Mesendoderm (in vitro differentiated cells): Measurements from ENCODE around the gene POLR1D.

Experiments
- DNase-seq: peaks from one replicate; pipeline ENCODE4 v3.0.0; 2013
- H2AK5ac ChIP-seq: 2 replicates; pipeline ENCODE4 v1.6.1; 2013; ENCODE audit warnings: low read length, inconsistent platforms
- H2BK120ac ChIP-seq: 2 replicates; pipeline ENCODE4 v1.6.1; 2013; ENCODE audit warnings: low read depth, mild to moderate bottlenecking, low read length, moderate library complexity, mixed read lengths
- H2BK15ac ChIP-seq: replicated peaks from 2 replicates; pipeline ENCODE4 v1.6.1; 2013; ENCODE audit warnings: low read depth, mild to moderate bottlenecking, moderate library complexity
- H2BK5ac ChIP-seq: 2 replicates; pipeline ENCODE4 v1.6.1; 2013; ENCODE audit warnings: low read length, inconsistent platforms
- H3K18ac ChIP-seq: 2 replicates; pipeline ENCODE4 v1.6.1; 2013; ENCODE audit warnings: mild to moderate bottlenecking, low read length, mixed read lengths
- H3K23ac ChIP-seq: one replicate; pipeline ENCODE4 v1.6.1; 2013; ENCODE audit warnings: low read length
- H3K27ac ChIP-seq: 2 replicates; pipeline ENCODE4 v1.5.1; 2013; ENCODE audit warnings: low read depth, mild to moderate bottlenecking, inconsistent platforms, low read length, moderate library complexity
- H3K27me3 ChIP-seq: 2 replicates; pipeline ENCODE4 v1.6.1; 2013; ENCODE audit warnings: low read length, control low read depth, mild to moderate bottlenecking, inconsistent platforms; ENCODE audit not compliant: insufficient read depth, poor library complexity
- H3K36me3 ChIP-seq: 2 replicates; pipeline ENCODE4 v1.6.1; 2013; ENCODE audit warnings: low read length, inconsistent platforms; ENCODE audit not compliant: control insufficient read depth, insufficient read depth
- H3K4ac ChIP-seq: one replicate; pipeline ENCODE4 v1.6.1; 2013; ENCODE audit warnings: low read depth, mild to moderate bottlenecking, low read length, moderate library complexity
- H3K4me1 ChIP-seq: 2 replicates; pipeline ENCODE4 v1.6.1; 2013; ENCODE audit warnings: low read depth, low read length, inconsistent platforms; ENCODE audit not compliant: control insufficient read depth
- H3K4me2 ChIP-seq: 2 replicates; pipeline ENCODE4 v1.6.1; 2013; ENCODE audit warnings: low read length
- H3K4me3 ChIP-seq: 2 replicates; pipeline ENCODE4 v1.5.1; 2013; ENCODE audit warnings: mild to moderate bottlenecking, low read length
- H3K56ac ChIP-seq: one replicate; pipeline ENCODE4 v1.6.1; 2013; ENCODE audit warnings: low read length
- H3K79me1 ChIP-seq: 2 replicates; pipeline ENCODE4 v1.6.1; 2013; ENCODE audit warnings: low read length, inconsistent platforms
- H3K79me2 ChIP-seq: 2 replicates; pipeline ENCODE4 v1.6.1; 2013; ENCODE audit warnings: mild to moderate bottlenecking, low read length; ENCODE audit not compliant: control insufficient read depth, insufficient read depth
- H3K9ac ChIP-seq: 2 replicates; pipeline ENCODE4 v1.6.1; 2013; ENCODE audit warnings: low read length, inconsistent platforms
- H4K5ac ChIP-seq: one replicate; pipeline ENCODE4 v1.6.1; 2013; ENCODE audit warnings: low read length
- H4K8ac ChIP-seq: one replicate; pipeline ENCODE4 v1.6.1; 2013; ENCODE audit warnings: low read depth, mild to moderate bottlenecking, control low read depth, low read length, moderate library complexity
- WGBS: extraction: QIAGEN DNeasy Blood & Tissue Kit; methylation state at CpG from one replicate; pipeline ENCODE4 v1.1.7; 2013; ENCODE audit warnings: low lambda C conversion rate, missing lambda C conversion rate; ENCODE audit not compliant: insufficient coverage; ENCODE audit errors: extremely low coverage; 5-methylcytosine and 5-hydroxymethylcytosine counted together

The POLR1D gene

DNA sequence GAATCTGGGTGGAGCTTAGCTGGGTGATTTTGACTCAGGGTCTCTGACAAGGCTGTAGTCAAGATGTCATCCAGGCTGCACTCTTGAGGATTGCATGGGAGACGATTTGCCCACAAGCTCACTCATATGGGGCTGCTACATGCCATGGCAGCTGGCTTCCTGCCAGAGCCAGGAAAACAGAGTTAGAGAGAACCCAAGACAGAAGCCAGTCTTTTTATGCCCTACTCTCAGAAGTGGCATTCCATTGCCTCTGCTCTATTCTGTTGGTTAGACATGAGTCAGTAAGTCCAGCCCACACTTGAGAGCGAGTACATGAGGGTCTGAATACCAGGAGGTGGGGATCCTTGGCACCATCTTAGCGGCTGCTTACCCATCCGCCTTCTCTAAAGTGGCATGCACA, 9.5 kb downstream of the POLR1D start:
- Histone ChIP-seq H3K36me3 (peaks cover 2% of the 10 kb centered on the region), H3K4me1 (no peaks in the 10 kb centered on the region), H3K4me2 (no peak overlapping the region), H3K23ac (no peak overlapping the region), H2AK5ac (no peak overlapping the region), H3K27ac (no peak overlapping the region), H4K5ac (no peak overlapping the region), H3K56ac (no peak overlapping the region), H3K79me1 (peaks cover 19% of the 10 kb centered on the region), H2BK15ac (no peak overlapping the region), H3K79me2 (peaks cover 15% of the 10 kb centered on the region), H3K4me3 (no peak overlapping the region), H4K8ac (no peak overlapping the region), H2BK5ac (no peak overlapping the region), H3K18ac (no peak overlapping the region), H3K9ac (no peak overlapping the region), H3K4ac (no peak overlapping the region), H3K27me3 (no peaks in the 10 kb centered on the region), H2BK120ac (no peak overlapping the region)
- no peak for DNase-seq
- no CpG with 5 or more reads among the region's 4 CpGs for WGBS

DNA sequence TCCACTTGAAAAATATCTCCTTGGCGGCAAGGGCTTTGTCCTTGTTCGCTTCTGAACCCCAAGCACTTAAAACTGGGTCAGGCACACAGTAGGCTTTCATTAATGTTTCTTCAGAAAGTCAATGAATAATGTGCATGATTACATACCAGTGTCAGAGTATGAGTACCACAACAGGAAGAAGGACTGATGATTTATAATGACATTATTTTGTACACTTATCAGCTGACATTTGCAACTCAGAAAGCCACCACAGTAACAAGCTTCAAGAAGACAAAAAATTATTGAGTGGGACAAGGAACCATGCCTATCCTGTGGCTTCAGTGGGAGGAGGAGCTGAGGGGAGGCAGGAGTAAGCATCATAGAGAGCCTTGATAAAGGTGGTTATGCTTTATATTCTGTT, 10.0 kb downstream of the POLR1D start:
- Histone ChIP-seq H3K56ac (no peak overlapping the region), H3K9ac (no peak overlapping the region), H3K79me1 (peaks cover 18% of the 10 kb centered on the region), H3K4ac (no peak overlapping the region), H2BK120ac (no peak overlapping the region), H3K79me2 (peaks cover 14% of the 10 kb centered on the region), H2BK15ac (no peak overlapping the region), H3K27me3 (no peaks in the 10 kb centered on the region), H2AK5ac (no peak overlapping the region), H3K23ac (no peak overlapping the region), H3K4me3 (no peak overlapping the region), H3K36me3 (peaks cover 2% of the 10 kb centered on the region), H4K8ac (no peak overlapping the region), H2BK5ac (no peak overlapping the region), H3K4me2 (no peak overlapping the region), H3K27ac (no peak overlapping the region), H3K4me1 (no peaks in the 10 kb centered on the region), H4K5ac (no peak overlapping the region), H3K18ac (no peak overlapping the region)
- WGBS, result no CpG with 5 or more reads among the region's 2 CpGs
- DNase-seq, result no peak

- Histone ChIP-seq H4K8ac (no peak overlapping the region), H4K5ac (no peak overlapping the region), H3K4me3 (no peak overlapping the region), H2BK5ac (no peak overlapping the region), H3K18ac (no peak overlapping the region), H3K56ac (no peak overlapping the region), H3K4ac (no peak overlapping the region), H3K79me1 (peaks cover 19% of the 10 kb centered on the region), H2AK5ac (no peak overlapping the region), H2BK120ac (no peak overlapping the region), H3K36me3 (peaks cover 2% of the 10 kb centered on the region), H3K27ac (no peak overlapping the region), H2BK15ac (no peak overlapping the region), H3K9ac (no peak overlapping the region), H3K79me2 (peaks cover 14% of the 10 kb centered on the region), H3K4me2 (no peak overlapping the region), H3K27me3 (no peaks in the 10 kb centered on the region), H3K23ac (no peak overlapping the region), H3K4me1 (no peaks in the 10 kb centered on the region)
- no CpG with 5 or more reads among the region's 4 CpGs for WGBS
- DNase-seq, result no peak
Observed at GRCh38 chr13:27632214-27632613, 10.5 kb downstream of the POLR1D start.

- no peaks in the 10 kb centered on the region for H3K27me3 ChIP-seq
- no peak overlapping the region for H2BK5ac ChIP-seq
- no peak for DNase-seq
- H3K79me2 ChIP-seq, result peaks cover 14% of the 10 kb centered on the region
- no peak overlapping the region for H3K4me3 ChIP-seq
- no peak overlapping the region for H3K4me2 ChIP-seq
- H4K5ac ChIP-seq, result no peak overlapping the region
- H3K4me1 ChIP-seq, result no peaks in the 10 kb centered on the region
- H3K36me3 ChIP-seq, result peaks cover 2% of the 10 kb centered on the region
- H3K27ac ChIP-seq, result no peak overlapping the region
- no peak overlapping the region for H3K9ac ChIP-seq
- no peak overlapping the region for H2AK5ac ChIP-seq
- H3K4ac ChIP-seq, result no peak overlapping the region
- no peak overlapping the region for H2BK120ac ChIP-seq
- H2BK15ac ChIP-seq, result no peak overlapping the region
- H3K79me1 ChIP-seq, result peaks cover 20% of the 10 kb centered on the region
- WGBS, result no CpG with 5 or more reads among the region's 1 CpG
- H4K8ac ChIP-seq, result no peak overlapping the region
- no peak overlapping the region for H3K18ac ChIP-seq
- H3K23ac ChIP-seq, result no peak overlapping the region
- H3K56ac ChIP-seq, result no peak overlapping the region
Observed at GRCh38 chr13:27632648-27633047, 11.0 kb downstream of the POLR1D start.

DNA sequence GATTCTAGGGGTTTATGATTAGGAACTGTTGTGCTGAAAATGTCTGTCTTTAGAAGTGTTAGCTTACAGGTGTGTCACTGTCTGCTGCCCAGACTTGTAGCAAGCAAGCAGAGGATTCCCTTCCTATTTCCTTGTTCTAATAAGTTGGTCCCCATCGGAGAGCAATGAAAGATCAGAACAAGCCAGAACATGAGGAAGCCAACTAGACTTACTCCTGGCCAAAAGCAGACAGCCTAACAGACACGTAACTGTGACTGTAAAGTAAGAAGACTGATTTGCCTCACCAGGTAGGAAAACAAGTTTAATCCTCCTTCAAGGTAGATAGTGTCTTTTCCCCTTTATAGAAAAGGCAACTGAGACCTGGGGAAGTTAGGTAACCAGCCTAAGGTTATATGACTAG, 12.5 kb downstream of the POLR1D start:
- H3K23ac ChIP-seq, result no peak overlapping the region
- no peak overlapping the region for H2AK5ac ChIP-seq
- no peak for DNase-seq
- peaks cover 7% of the 10 kb centered on the region for H3K79me2 ChIP-seq
- no peak overlapping the region for H3K4me3 ChIP-seq
- H2BK15ac ChIP-seq, result no peak overlapping the region
- H3K36me3 ChIP-seq, result peaks cover 2% of the 10 kb centered on the region
- no peak overlapping the region for H3K4ac ChIP-seq
- H3K9ac ChIP-seq, result no peak overlapping the region
- H4K8ac ChIP-seq, result no peak overlapping the region
- peaks cover 17% of the 10 kb centered on the region for H3K79me1 ChIP-seq
- no peak overlapping the region for H4K5ac ChIP-seq
- no peak overlapping the region for H3K18ac ChIP-seq
- H3K4me1 ChIP-seq, result no peaks in the 10 kb centered on the region
- H2BK120ac ChIP-seq, result no peak overlapping the region
- H3K4me2 ChIP-seq, result no peak overlapping the region
- no peak overlapping the region for H3K27ac ChIP-seq
- H2BK5ac ChIP-seq, result no peak overlapping the region
- no peaks in the 10 kb centered on the region for H3K27me3 ChIP-seq
- H3K56ac ChIP-seq, result no peak overlapping the region
- WGBS, result no CpG with 5 or more reads among the region's 2 CpGs

DNA sequence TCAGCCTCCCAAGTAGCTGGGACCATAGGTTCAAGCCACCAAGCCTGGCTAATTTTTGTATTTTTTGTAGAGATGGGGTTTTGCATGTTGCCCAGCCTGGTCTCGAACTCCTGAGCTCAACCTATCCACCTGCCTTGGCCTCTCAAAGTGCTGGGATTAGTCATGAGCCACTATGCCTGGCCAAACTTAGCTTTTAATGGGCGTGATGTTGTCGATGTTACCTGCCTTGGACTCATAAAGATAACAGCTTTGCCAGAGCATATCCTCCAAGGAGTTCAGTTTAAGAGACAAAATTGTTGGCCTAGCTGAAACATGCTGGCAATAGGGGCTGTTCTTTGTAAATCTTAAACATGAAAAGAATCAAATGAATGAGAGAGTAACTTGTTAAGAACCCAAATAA, 13.1 kb downstream of the POLR1D start:
- peaks cover 17% of the 10 kb centered on the region for H3K79me1 ChIP-seq
- no peak overlapping the region for H3K4ac ChIP-seq
- no peaks in the 10 kb centered on the region for H3K4me1 ChIP-seq
- H3K9ac ChIP-seq, result no peak overlapping the region
- H3K27me3 ChIP-seq, result no peaks in the 10 kb centered on the region
- no peak overlapping the region for H2BK5ac ChIP-seq
- no peak overlapping the region for H2BK15ac ChIP-seq
- no peak overlapping the region for H2BK120ac ChIP-seq
- no peak overlapping the region for H2AK5ac ChIP-seq
- no peak for DNase-seq
- no peak overlapping the region for H4K5ac ChIP-seq
- no CpG with 5 or more reads among the region's 3 CpGs for WGBS
- no peak overlapping the region for H3K18ac ChIP-seq
- H3K56ac ChIP-seq, result no peak overlapping the region
- peaks cover 7% of the 10 kb centered on the region for H3K79me2 ChIP-seq
- no peak overlapping the region for H3K4me3 ChIP-seq
- H3K36me3 ChIP-seq, result peaks cover 2% of the 10 kb centered on the region
- H3K23ac ChIP-seq, result no peak overlapping the region
- H4K8ac ChIP-seq, result no peak overlapping the region
- H3K27ac ChIP-seq, result no peak overlapping the region
- no peak overlapping the region for H3K4me2 ChIP-seq
